ENCODE results near the gene FARP2.
"Not testable (repeated sequence)": the region's sequence is repeated elsewhere in the genome, so short reads cannot be mapped to it uniquely, and the experiment has no call there.

Gene FARP2, protein sequence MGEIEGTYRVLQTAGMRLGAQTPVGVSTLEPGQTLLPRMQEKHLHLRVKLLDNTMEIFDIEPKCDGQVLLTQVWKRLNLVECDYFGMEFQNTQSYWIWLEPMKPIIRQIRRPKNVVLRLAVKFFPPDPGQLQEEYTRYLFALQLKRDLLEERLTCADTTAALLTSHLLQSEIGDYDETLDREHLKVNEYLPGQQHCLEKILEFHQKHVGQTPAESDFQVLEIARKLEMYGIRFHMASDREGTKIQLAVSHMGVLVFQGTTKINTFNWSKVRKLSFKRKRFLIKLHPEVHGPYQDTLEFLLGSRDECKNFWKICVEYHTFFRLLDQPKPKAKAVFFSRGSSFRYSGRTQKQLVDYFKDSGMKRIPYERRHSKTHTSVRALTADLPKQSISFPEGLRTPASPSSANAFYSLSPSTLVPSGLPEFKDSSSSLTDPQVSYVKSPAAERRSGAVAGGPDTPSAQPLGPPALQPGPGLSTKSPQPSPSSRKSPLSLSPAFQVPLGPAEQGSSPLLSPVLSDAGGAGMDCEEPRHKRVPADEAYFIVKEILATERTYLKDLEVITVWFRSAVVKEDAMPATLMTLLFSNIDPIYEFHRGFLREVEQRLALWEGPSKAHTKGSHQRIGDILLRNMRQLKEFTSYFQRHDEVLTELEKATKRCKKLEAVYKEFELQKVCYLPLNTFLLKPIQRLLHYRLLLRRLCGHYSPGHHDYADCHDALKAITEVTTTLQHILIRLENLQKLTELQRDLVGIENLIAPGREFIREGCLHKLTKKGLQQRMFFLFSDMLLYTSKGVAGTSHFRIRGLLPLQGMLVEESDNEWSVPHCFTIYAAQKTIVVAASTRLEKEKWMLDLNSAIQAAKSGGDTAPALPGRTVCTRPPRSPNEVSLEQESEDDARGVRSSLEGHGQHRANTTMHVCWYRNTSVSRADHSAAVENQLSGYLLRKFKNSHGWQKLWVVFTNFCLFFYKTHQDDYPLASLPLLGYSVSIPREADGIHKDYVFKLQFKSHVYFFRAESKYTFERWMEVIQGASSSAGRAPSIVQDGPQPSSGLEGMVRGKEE

DNA sequence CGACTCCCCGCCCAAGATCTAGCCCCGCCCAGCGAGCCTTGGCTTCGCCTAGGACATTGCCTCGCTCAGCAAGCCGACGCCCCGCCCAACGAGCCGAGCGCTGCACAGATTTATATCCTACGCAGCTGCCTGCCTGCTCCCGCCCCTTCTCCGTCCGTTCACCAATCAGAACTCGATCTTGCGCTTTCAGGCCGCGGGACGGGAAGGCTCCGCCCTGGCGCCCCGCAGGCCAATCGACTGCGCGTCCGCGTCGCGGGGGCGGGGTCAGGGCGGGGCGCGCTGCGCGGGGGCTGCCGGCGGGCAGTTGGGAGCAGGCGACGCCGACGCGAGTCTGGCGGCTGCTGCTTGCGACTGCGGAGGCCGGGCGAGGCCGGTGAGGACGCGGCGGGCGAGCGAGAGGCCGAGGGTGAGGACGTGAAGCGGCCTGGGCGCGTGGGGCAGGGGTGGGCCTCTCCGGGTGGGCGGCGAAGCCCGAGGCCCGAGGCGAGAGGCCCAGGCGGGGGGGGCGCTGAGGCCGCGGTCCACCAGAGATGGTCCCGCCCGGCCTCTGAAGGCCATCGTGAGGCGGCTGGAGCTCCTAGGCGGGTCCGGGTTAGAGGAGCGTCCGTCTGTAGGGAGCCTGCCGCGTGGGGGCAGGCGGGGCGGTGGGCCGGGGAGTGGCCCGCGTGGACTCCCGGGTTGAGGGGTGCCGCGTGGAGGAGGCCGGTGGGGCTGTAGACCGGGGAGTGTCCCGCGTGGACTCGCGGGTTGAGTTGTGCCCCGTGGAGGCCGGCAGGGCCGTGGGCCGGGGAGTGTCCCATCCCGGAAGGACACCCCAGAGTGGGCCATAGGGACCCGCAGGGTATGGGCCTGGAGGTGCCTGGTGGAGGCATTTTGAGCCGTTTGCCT, at the start of gene FARP2:
FARP2 (plus strand) TSS at position 303 of the 888 bp plus-strand sequence. CDS start 16,823 bp downstream, outside the sequence.
- peak; percentile 97 for DNase-seq

DNA sequence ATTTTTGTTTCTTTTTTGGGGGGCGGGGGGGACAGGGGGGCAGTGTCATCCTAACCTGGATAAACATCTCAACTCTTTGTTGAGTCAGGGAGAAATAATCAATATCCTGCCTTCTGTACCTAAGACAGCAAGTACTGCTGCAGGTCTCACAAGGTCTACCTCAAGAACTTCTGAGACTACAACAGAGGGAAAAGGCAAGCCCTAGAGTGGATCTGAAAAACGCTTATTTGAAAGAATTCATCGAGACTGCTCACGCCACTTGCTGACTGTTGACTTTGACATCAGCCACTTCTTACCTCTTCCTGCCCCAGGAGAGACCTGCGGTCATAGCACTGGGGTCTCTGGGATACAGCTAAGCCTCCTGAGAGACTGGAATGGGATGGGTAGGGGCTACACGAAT, 49.0 kb upstream of the FARP2 start:
- DNase-seq = no peak

DNA sequence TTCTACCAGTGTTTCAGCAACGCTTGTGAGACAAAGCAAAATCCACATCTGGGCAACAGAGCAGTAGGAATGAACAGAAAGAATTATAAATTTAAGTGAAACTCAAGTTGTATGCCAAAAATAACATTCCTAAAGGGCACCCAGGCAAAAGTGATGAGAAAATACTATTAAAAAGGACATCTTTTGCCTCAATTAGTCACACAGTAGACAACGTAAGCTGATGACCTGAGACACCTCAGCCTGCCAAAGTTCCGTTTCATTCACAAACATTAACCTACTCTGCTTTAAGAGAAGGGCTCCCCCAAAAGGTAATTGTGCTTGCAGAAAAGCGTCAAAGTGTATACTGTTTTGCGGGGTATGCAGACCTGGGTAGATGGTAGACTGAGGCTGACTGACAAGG, 47.8 kb upstream of the FARP2 start:
- no peak for DNase-seq

DNA sequence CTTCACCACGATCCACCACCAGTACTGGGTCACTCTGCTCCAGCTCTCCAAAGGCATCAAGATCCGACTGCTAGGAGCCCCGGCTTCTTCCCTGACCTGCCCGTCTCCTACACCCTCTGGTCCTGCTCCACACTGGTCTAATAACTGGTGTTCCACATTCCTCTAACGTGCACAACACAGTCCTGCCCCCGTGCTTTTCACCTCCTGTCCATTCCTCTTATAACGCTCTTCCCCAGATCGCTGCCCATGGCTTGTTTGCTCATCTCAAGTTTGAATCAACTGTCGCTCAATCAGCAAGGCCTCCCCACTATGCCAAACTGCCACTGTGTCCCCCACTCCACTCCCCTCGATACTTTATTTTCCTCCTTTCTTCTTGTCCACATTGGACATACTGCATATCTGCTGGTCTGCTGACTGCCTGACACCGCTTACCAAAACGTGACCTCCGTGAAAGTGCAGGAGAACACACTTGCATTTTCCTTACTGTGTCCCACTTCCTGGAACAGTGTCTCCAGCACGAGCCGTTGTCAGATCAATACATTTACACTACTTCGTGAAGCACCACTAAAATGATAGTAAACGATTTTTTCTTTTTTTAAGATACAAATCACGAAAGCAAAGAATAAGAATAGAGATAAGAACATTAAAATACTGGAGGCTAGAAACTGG, 47.1 kb upstream of the FARP2 start:
- DNase-seq = no peak

DNA sequence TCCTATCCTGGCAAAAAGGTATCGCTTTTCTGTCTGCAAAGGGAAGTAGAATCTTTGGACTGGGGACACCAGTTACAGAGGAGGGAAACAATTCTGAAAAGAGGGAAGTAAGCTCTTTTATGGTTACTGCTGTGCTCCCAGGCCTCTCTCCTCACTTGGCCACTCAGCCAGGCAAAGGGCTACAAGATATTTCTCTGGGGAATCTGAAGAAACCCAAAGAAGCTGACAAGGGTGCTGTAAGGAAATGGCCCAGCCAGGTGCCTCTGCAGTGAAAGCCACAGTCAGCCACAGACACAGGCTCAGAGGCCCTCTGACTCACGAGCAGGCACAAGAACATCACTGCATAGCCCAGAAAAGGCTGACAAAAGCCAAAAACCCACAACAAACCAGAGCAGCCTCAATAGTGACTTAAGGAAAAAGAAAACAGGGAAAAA, 46.4 kb upstream of the FARP2 start:
- DNase-seq = peak; percentile 80

DNA sequence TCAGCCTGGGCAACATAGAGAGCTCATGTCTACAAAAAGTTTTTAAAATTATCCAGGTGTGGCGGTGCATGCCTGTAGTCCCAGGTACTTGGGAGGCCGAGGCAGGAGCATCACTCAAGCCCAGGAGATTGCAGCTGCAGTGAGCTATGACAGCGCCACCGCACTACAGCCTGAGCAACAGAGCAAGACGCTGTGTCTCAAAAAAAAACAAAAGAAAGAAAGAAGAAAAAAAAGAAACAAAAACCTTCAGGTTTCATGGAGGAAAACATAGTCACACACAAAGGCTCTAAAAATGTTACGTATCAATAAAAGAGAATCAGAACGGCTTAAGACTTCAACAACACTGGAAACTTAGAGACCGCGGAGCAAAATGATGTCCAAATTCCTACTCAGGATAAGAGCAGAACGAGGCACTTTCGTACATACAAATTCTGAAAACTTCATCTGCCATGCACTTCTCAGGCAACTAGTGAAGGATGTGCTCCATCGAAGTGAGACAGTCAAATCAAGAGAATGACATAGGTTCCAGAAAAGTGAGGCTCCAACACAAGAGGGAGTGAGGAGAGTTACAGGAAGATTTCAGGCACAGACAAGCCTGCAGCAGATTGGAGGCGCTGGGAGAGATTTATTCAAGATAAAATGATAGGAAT, 45.0 kb upstream of the FARP2 start:
- DNase-seq = no peak

DNA sequence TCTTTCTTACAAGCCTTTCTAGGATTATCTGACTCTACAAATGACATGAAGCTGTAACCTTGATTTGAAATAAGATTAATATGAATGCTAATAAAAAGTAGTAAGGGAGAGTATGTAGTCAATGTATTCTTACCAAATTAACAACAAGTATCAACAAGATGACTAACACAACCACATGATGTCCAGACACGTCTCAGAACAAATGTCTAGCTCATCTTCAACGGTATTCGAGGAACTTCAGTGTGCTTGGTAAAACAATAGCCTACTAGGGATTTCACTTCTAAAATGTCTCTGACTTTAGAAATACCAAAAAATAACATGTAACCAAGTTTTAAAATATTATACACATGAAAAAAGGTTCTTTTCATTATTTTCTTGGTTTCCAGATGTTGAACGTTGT, 44.0 kb upstream of the FARP2 start:
- no peak for DNase-seq

DNA sequence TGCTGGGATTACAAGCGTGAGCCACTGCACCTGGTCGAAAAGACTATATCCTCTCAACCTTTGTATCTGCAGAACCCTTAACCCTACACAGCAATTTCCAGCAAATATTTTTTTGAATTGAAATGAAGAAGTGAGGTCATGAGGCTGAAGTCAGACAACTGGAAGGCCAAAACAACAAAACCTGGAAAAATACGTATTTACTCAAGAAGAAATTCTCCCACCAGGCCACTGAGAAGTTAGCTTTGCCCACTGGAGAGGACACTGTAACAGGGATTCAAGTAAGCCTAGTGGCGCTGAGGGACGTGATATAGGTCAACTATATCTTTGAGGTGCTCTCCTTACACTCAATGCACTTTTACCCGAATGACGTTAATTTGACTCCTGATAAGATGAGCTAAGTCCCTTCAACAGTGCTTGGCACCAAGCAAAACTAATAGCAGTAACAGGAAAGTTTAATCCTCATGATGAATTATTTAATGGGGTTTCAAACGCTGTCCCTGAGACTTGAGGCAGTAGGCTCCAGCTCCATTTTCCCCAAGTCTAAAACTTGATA, 42.5 kb upstream of the FARP2 start:
- no peak for DNase-seq

DNA sequence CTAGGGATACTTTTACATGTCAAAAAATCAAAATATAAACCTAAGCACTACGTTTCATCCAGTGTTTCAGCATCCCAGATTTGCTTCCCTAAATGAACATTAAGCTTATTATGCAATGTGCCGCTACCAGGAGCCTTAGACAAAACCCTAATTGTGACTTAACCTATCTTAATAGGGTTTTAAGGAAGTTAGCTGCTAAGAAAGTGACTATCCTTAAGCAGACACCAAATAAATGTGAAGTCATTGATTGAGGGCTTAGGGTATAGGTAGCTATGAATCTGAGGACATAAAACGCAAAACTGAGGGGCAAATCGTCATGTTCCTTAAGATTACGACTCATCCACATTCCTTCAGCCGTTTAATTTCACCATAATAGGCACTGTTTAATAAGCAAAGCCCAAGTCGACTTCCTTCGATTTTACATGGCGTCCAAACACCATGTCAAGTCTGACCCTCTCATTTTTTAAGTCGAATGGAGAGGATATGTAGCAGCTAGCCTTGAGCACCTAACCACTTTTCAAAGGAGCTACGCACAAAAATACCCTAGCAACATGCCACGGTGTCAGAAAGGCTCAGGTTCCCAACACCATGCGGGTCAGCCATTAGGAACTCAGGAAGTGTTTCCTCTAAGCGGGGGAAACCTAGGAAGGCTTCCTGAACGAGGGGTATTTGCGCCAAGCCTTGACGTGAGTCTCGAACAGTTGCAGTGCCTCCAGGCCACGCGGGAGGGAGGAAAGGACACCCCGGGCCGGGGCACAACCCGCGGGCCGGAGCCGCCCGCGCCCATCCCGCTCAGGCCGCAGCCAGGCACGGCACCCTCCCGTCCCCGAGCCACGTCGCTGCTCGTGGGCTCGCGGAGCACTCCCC, 41.6 kb upstream of the FARP2 start:
- no peak for DNase-seq

DNA sequence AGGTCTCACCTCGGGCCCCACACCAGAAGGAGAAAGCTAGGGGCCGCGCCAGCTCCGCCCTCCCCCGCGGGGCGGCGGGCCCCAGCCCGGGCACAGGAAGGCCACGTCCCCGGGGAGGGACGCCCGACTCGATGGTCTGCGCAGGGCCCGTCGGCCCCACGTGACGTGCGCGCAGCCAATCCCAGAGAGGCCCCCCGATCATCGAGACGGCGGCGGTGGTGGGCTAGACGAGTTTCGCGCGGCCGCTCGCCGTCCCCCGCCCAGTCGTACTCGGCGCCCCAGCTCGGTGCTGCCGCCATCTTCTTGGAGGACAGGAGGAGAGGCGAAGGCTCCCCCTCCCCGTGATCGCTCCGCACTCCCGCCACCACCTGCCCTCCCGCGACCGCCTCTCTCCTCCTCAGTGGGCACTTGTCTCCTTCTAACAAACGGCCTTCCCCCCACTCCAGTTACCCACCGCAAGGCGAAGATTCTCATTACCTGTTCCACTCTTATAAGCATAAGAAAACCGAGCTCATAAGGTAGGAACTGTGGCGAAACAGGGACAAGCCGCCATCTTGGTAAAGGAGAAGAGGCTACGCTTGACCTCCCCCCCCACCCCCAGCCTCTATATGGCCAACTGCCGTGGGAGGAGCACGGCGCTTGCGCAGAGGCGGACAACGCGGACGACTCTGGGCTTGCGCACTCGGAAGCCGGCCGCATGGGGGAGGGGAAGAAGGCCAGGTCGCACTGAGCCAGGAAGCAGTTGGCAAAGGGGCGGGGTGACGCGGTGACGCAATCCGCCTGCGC, 40.8 kb upstream of the FARP2 start, which contains the start of gene HDLBP:
HDLBP (minus strand) TSS at position 580 of the 786 bp plus-strand sequence. CDS start 48,803 bp downstream, outside the sequence.
- peak; percentile 100 for DNase-seq

DNA sequence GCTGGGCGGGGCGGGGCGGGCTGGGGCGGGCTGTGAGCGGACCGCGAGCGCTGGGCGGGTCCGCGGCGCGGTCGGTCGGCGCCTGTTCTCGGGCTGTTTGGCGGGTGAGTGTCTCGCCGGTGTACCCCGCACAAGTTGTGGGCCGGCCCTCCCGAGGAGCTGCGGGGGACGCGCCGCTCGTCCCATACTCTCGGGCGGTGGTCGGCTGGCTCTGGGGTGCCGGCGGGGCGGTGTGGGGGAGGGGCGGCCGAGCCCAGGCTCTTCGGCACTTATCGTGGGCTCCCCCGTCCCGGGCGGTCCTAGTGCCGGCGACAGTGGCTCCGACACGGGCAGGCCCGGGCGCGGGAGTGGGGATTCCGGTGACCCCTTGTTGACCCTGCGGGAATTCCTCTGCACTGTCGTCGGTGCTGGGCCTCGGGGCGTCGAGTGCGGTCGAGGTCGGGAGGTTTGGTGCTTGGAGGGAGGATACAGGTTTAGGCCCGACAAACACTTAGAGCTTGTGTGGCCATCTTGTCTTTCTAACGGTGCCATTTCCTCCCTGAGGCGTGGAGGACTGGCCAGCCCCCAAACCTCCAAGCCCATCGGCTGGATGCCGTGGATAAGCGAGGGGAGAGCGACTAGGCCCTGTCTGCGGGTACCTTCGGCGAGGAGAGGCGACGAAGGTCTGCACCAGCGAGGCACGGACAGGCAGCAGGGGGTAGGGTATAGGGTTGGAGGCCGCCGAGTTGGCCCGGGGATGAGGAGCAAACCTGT, 40.0 kb upstream of the FARP2 start, which contains the start of gene SEPTIN2:
SEPTIN2 (plus strand) TSS at position 47 of the 753 bp plus-strand sequence. CDS start 8,308 bp downstream, outside the sequence.
- DNase-seq = peak; percentile 94

DNA sequence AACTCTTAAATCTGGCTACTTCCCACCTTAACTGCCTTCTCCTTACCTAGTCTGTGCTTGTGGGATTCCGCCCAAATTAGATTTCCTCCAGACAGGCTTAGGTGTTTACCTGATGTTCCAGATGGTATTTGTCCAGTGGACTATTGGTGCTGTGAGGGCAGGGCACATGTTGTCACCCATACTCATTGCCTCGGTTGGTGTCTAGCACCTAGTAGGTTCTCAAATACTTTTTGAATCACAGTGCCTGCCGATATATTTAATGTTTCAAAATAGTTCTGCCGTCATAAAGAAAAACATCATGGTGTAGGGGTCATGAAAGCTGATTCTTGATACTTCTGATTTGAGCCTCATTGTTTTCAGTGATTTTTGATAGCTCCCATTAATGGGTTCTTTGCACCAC, 39.3 kb upstream of the FARP2 start:
- DNase-seq = no peak

DNA sequence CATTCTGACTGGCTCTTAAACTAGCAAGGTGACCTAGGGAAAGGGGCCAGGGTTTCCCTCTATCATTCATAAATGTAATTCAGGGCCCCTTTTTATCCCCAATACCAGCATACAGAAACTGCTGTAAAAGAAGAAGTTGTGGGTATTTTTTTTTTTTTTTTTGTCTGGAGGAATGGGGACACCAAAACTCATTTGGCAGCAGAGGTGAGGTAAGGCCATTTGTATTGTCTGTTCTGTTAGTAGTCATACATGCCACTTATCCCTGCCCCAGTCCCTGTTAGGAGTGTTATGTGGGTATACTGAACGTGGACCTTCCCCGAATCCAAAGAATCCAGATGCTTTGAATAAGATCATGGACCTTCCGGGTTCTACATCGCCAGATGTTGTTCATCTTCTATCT, 38.7 kb upstream of the FARP2 start:
- DNase-seq = no peak

DNA sequence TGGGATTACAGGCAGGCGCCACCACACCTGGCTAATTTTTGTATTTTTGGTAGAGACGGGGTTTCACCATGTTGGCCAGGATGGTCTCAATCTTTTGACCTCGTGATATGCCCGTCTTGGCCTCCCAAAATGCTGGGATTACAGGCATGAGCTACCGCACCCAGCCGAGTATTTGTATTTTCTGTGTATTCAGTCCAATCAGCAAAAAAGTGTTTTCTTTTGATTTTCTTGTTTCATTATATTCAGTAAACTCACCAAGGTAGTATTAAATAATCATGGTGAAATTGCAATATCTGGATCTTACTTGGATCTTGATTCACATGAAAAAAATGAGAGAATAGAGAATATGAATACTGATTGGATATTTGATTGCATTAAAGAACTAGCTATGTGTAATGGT, 37.3 kb upstream of the FARP2 start:
- DNase-seq = not testable (repeated sequence)

DNA sequence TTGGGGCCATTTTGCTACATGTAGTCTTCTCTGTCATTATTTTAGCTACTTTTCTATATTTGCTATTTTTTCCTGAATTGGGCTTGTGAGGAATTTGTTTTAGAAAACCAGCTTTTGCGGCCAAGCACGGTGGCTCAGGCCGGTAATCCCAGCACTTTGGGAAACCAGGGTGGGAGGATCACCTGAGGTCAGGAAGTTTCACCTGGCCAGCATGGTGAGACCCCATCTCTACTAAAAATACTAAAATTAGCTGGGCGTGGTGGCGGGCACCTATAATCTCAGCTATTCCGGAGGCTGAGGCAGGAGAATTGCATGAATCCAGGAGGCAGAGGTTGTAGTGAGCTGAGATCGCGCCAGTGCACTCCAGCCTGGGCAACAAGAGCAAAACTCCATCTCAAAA, 35.7 kb upstream of the FARP2 start:
- no peak for DNase-seq

DNA sequence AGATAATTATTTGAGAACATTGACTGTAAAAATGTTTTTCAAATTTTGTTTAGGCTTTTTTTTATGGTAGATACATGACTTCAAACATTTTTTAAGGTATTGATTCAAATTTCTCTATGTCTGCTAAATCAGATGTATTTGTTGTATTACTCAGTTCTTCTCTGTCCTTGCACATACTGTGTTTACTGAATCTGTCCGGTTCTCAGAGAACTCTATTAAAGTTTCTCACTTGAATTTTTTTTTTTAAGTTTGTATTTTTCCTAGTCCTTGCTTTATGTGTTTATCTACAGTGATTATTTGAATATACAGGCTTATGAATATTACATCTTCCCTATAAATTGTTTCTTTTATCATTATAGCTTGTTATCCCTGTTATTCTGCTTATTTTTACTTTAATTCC, 35.1 kb upstream of the FARP2 start:
- DNase-seq = no peak

DNA sequence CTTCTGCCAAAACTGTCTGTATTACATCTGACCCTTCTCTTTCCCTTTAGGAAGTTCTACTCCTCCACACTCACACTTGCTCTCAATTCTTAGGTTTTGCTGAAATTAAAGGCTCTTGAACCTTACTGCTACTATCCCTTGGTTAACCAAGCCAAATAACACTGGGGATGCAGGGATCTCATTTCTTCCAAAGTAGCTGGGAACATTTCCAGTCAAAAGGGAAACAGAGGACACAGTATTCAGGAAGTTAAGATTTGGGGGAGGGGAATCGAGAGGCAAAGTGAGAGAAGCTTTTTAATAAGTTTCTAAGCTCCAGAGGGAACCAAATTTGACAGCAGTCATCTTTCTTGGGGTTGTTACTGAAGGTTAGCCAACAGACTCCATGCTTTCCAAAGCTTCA, 34.2 kb upstream of the FARP2 start:
- no peak for DNase-seq

DNA sequence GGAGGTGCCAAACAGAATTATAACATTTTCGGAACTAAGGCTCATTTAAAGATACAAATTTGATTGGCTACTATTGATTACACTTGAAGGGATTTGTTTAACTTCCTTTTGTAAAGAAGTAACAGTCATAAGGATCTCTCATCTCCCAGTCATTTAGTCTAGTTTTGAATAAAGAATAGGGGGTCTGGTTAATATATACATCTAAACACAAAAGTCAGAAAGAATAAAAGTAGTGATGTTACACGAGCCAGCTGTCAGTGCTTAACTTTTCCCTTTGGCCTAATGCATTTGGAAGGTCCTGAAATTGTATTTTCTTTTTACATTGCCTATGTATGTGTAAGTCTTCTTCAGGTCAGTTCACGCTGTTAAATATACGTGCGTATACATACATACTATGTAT, 32.3 kb upstream of the FARP2 start:
- DNase-seq = no peak

Data from activated CD8-positive, alpha-beta memory T cell treated with anti-CD3 and anti-CD28 coated beads for 24 hours (primary cell).